Fibroblast of lung (primary cell): Measurements from ENCODE around the gene PKP3. TPM values are rescaled to one million over a fixed set of nuclear protein-coding genes. Genes with fewer than 3 reads are reported as not detected.

Experiments
- DNase-seq, 2 donors: peaks; one replicate each; pipeline versions ENCODE4 v3.0.0 to v3.0.0-alpha.2; 2010; ENCODE audit warnings: low read depth in 2 of 2
- H2AFZ ChIP-seq: 2 replicates; pipeline ENCODE4 v1.5.1; 2012; ENCODE audit warnings: low read length, control low read depth, inconsistent platforms
- H3K27ac ChIP-seq: 2 replicates; pipeline ENCODE4 v1.5.1; 2011; ENCODE audit warnings: low read length, control low read depth; ENCODE audit not compliant: insufficient read depth
- H3K27me3 ChIP-seq: 2 replicates; pipeline ENCODE4 v1.5.1; 2011; ENCODE audit warnings: mild to moderate bottlenecking, low read length; ENCODE audit not compliant: control insufficient read depth, insufficient read depth
- H3K36me3 ChIP-seq: 2 replicates; pipeline ENCODE4 v1.5.1; 2011; ENCODE audit warnings: low read length; ENCODE audit not compliant: control insufficient read depth, insufficient read depth
- H3K4me1 ChIP-seq: 2 replicates; pipeline ENCODE4 v1.5.1; 2011; ENCODE audit warnings: low read length; ENCODE audit not compliant: control insufficient read depth, insufficient read depth; ENCODE audit errors: extremely low read depth
- H3K4me2 ChIP-seq: 2 replicates; pipeline ENCODE4 v1.5.1; 2011; ENCODE audit warnings: low read length, control low read depth; ENCODE audit not compliant: insufficient read depth; ENCODE audit errors: extremely low read depth
- H3K4me3 ChIP-seq, 4 experiments: fragments of 200-600 bp in 1 of 4; sonication (generic) in 1 of 4; replicated peaks in 1 of 4; 2 replicates each; pipeline ENCODE4 v1.5.1; 2011 to 2016; ENCODE audit warnings: low read length in 4 of 4, low read depth in 3 of 4, mild to moderate bottlenecking in 3 of 4, control low read depth in 2 of 4, inconsistent platforms in 1 of 4, mixed read lengths in 1 of 4; ENCODE audit not compliant: insufficient read depth in 1 of 4; ENCODE audit errors: control extremely low read depth in 1 of 4
- H3K79me2 ChIP-seq: 2 replicates; pipeline ENCODE4 v1.5.1; 2012; ENCODE audit warnings: mild to moderate bottlenecking, low read length, inconsistent platforms; ENCODE audit not compliant: control insufficient read depth, insufficient read depth
- H3K9ac ChIP-seq: 2 replicates; pipeline ENCODE4 v1.5.1; 2011; ENCODE audit warnings: mild to moderate bottlenecking, low read length, control low read depth; ENCODE audit not compliant: insufficient read depth
- H3K9me3 ChIP-seq: 2 replicates; pipeline ENCODE4 v1.5.1; 2012; ENCODE audit warnings: low read depth, low read length; ENCODE audit not compliant: control insufficient read depth, insufficient read depth
- H4K20me1 ChIP-seq: 2 replicates; pipeline ENCODE4 v1.5.1; 2011; ENCODE audit warnings: low read length; ENCODE audit not compliant: control insufficient read depth, insufficient read depth; ENCODE audit errors: extremely low read depth
- EZH2 ChIP-seq: IDR thresholded peaks from 2 replicates; pipeline ENCODE4 v1.5.1; 2012; ENCODE audit warnings: low read length, control low read depth, mild to moderate bottlenecking; ENCODE audit errors: missing control alignments
- polyA plus RNA-seq, 2 donors: library from polyadenylated mRNA; depleted of rRNA in 1 of 2; stranded (reverse) in 1 of 2; unstranded in 1 of 2; fragments of >200 nt; gene quantifications; 2 replicates each; pipeline ENCODE4 v1.2.1, GENCODE V29; 2011 to 2012; ENCODE audit warnings: missing spikeins in 1 of 2
- total RNA-seq: library from RNA; depleted of rRNA; stranded (reverse); fragments of >200 nt; gene quantifications from 2 replicates; pipeline ENCODE4 v1.2.1, GENCODE V29; 2014
- TF ChIP-seq, protein P1 (sequence below), 2 donors: IDR thresholded peaks in 1 of 2; conservative IDR thresholded peaks in 1 of 2; 1 replicate in 1 of 2; 2 replicates in 1 of 2; pipeline ENCODE4 v1.5.1; 2011 to 2012; ENCODE audit warnings: low read length in 2 of 2, control low read depth in 1 of 2, inconsistent platforms in 1 of 2, low read depth in 1 of 2, mild to moderate bottlenecking in 1 of 2

PKP3 gene
- total and polyA plus RNA-seq, 2 donors (not counting 1 experiment from before 2014, with no cell fraction given), result 0.17 to 0.83 TPM

DNA sequence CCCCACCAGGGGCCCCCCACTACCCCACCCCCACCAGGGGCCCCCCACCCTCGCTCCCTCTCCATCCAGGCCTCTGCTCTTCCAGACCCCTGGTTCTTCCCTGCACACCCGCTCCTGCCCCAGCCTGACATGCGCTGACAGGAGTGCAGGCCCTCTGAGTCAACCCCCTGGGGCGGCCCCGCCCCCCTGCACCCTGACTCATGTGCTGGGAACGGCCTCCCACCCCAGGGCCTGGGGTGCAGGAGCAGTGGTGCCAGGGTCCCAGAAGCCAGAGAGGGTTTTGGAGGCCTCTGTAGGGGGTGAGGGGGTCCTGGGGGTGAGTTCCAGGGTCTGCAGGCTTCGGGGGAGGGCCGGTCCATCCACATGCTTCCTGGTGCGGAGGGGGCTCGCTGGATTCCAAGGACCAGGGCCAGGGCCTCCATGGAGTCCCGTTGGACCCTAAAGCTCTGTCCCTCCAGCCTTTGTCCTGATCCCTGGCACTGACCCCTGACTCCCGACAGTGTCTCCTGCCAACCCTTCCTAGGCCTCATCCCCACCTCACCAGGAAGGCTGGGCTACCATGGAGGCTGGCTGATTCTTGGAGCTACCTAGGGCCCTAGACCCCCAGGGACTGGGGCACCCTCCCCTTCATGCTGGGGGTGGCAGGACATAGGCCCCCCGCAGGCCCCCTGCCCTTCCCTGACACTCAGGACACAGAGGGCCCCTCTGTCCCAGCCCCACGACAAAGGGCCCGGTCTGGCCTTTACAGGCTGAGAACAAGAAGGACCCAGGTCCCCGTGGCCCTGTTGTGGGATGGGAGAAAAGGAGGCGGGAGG is 583 bp upstream of the PKP3 start:
- peak; percentile 66 to 76 for DNase-seq
- no peaks in the 10 kb centered on the region for H3K36me3 ChIP-seq
- H3K27ac ChIP-seq, result no peak overlapping the region
- H3K4me1 ChIP-seq, result peaks cover 10% of the 10 kb centered on the region
- H3K4me3 ChIP-seq, result no peak overlapping the region
- peaks cover 4% of the 10 kb centered on the region for H3K27me3 ChIP-seq
- peak overlapping the region; percentile 2 for H3K9ac ChIP-seq
- H3K79me2 ChIP-seq, result no peaks in the 10 kb centered on the region
- no peak overlapping the region for H2AFZ ChIP-seq
- peak overlapping the region; percentile 25 for H3K4me2 ChIP-seq
- no peaks in the 10 kb centered on the region for H4K20me1 ChIP-seq
- no peak for TF ChIP-seq EZH2
- TF ChIP-seq, protein P1, sequence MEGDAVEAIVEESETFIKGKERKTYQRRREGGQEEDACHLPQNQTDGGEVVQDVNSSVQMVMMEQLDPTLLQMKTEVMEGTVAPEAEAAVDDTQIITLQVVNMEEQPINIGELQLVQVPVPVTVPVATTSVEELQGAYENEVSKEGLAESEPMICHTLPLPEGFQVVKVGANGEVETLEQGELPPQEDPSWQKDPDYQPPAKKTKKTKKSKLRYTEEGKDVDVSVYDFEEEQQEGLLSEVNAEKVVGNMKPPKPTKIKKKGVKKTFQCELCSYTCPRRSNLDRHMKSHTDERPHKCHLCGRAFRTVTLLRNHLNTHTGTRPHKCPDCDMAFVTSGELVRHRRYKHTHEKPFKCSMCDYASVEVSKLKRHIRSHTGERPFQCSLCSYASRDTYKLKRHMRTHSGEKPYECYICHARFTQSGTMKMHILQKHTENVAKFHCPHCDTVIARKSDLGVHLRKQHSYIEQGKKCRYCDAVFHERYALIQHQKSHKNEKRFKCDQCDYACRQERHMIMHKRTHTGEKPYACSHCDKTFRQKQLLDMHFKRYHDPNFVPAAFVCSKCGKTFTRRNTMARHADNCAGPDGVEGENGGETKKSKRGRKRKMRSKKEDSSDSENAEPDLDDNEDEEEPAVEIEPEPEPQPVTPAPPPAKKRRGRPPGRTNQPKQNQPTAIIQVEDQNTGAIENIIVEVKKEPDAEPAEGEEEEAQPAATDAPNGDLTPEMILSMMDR (conservative IDR thresholded peaks at IDR 0.05 in 1 of 2, IDR thresholded peaks at IDR 0.05 in 1 of 2; ENCODE audit: low read depth in 1 of 2, low read length in 2 of 2), result no peak
- H3K9me3 ChIP-seq, result no peaks in the 10 kb centered on the region

DNA sequence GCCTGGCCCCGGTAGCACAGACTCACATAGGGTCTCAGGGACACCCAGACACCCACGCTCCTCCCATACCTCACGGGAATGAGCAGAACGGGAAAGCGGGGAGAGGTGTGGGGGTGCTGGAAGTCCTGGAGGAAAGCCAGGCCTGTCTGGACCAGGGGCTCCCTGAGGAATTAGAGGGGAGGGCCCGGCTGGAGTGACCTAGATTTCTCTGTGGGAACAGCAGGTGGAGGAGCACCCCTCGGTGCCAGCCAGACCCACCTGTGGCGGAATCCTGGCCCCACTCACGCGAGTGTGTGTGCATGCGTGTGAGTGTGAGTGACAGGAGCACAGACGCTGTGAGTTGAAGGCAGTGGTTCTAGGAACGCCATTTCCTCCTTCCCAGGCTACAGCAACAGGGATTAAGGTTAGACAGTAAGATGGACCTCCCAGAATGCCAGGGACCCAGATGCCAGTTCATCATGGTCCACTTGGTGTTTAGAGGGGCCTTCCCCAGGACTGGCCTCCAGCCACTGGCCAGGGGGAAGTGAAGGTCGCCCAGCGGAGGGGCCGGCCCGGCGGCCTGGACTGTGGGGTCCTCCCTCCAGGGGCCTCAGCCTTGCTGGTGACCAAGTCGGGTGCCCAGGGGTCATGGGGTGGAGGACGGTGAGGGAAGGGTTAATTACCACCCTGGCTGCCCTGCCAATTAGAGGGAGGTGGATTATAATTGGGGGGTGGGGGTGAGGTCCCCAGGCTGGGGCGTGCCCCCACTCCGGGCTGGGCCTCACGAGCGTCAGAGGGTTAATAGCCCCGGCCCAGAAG is 1.0 kb downstream of the PKP3 start:
- H3K4me2 ChIP-seq, result no peak overlapping the region
- H2AFZ ChIP-seq, result no peak overlapping the region
- peaks cover 10% of the 10 kb centered on the region for H3K4me1 ChIP-seq
- H3K27me3 ChIP-seq, result no peaks in the 10 kb centered on the region
- H3K79me2 ChIP-seq, result no peaks in the 10 kb centered on the region
- no peak overlapping the region for H3K9ac ChIP-seq
- H3K27ac ChIP-seq, result no peak overlapping the region
- DNase-seq, result no peak
- H3K36me3 ChIP-seq, result no peaks in the 10 kb centered on the region
- TF ChIP-seq EZH2, result no peak
- TF ChIP-seq, protein P1 (conservative IDR thresholded peaks at IDR 0.05 in 1 of 2, IDR thresholded peaks at IDR 0.05 in 1 of 2; ENCODE audit: low read depth in 1 of 2, low read length in 2 of 2), result no peak
- no peaks in the 10 kb centered on the region for H3K9me3 ChIP-seq
- no peak overlapping the region for H3K4me3 ChIP-seq
- no peaks in the 10 kb centered on the region for H4K20me1 ChIP-seq

DNA sequence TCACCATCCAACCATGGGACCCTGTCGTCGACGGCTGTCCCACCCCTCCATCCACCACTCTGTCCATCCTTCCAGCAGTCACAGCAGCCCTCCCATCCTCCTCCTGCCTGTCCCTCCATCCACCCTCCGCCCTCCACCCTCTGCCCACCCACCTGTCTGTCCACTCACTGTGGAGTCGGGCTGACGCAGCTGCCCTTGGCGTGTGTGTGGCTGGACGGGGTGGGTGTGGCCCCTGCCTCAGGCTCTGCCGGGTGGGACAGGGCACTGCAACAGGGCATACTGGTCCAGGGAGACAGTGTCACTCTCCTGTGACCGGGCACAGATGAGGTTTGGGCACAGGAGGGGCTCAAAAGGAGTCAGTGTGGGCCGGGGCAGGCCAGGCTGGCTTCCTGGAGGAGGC is 1.9 kb downstream of the PKP3 start:
- no peak for DNase-seq
- TF ChIP-seq EZH2, result no peak
- TF ChIP-seq, protein P1 (conservative IDR thresholded peaks at IDR 0.05 in 1 of 2, IDR thresholded peaks at IDR 0.05 in 1 of 2; ENCODE audit: low read depth in 1 of 2, low read length in 2 of 2), result no peak
- H3K4me2 ChIP-seq, result no peak overlapping the region

More for the DNA sequence above, 1.9 kb downstream of the PKP3 start:
- no peaks in the 10 kb centered on the region for H3K9me3 ChIP-seq
- H2AFZ ChIP-seq, result no peak overlapping the region
- H3K79me2 ChIP-seq, result no peaks in the 10 kb centered on the region
- no peak overlapping the region for H3K9ac ChIP-seq
- no peaks in the 10 kb centered on the region for H3K36me3 ChIP-seq
- no peak overlapping the region for H3K27ac ChIP-seq
- no peak overlapping the region for H3K4me3 ChIP-seq
- H3K4me1 ChIP-seq, result peaks cover 10% of the 10 kb centered on the region
- H3K27me3 ChIP-seq, result no peaks in the 10 kb centered on the region
- H4K20me1 ChIP-seq, result no peaks in the 10 kb centered on the region
